ENCODE measurements around the gene MAP1LC3B. TPM values are rescaled to one million over a fixed set of nuclear protein-coding genes. Genes with fewer than 3 reads are reported as not detected.

Gene MAP1LC3B
- polyA plus RNA-seq, 2 of the 4 experiments (the other 2 are of a cell fraction) = 52.3 to 94.1 TPM

DNA sequence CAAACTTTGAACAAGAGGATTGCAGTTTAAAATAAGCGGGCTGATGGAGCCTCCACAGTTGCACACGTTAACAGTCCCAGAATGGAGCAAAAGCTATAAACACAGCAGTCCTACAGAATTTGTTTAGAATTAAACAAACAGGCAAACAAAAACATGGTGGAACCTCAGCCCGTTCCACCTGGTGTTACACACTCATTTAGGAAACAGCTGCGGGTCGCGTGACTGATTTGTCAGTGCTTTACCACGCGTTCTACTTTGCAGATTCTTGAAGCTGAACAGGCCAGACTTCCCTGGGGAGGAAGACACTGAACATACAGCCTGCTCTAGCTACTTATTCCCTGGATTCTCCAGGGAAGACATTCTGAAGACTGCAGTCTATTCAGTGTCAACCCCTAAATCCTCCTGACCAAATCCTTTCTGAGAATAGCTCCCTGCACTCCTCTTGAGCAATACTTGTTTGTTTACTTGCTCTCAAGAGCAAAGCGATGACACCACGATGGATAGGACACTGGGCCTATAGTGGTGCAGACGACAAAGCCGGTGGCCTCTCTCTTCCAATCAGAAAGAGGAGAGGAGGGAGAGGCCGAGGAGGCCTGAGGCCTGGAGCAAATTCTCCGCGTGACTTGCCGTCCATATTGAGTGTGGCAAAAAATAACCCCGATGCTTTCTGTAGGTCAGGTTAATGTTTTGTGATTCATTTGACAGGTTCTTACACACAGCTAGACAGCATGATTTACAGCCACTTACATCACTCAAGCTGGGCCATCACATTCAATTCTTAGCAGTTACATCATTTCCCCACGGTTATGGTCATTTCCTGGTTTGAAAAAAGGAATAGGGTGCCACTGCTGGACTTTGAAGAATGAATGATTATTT lies 4.0 kb upstream of the MAP1LC3B start:
- Histone ChIP-seq H3K4me3 (0 out of 3 replicates have a peak overlapping the region, but pooled peaks have one; percentile 20), H3K4me1 (peaks cover 40% of the 10 kb centered on the region), H3K27ac (peak overlapping the region; percentile 80 to 98), H3K4me2 (peak overlapping the region; percentile 80), H3K9me3 (no peaks in the 10 kb centered on the region)
- CTCF ChIA-PET = interaction anchor here (0.8 to 3.3 kb wide), 3 partner anchors 62 to 248 kb away, joined by 3 to 17 read pairs (median 3); no protein-coding TSS in a partner anchor
- ATAC-seq (peak; percentile 70 to 83), DNase-seq (ENCODE audit: low read depth in 1 of 2, low spot score in 1 of 2) (peak; percentile 95 to 100), FAIRE-seq (peak; percentile 85)
- WGBS (ENCODE audit: missing lambda C conversion rate) = 25% methylated on average over 18 of the region's 18 CpGs
- POLR2A ChIA-PET = interaction anchor here (1.0 kb wide), 1 partner anchor 71 kb away, joined by 5 read pairs; the partner anchor contains the start of gene C16orf95
- TF ChIP-seq POLR2AphosphoS2 (conservative IDR thresholded peaks at IDR 0.05; ENCODE audit: low read length) (no peak), CBX8 (IDR thresholded peaks at IDR 0.05) (no peak), KDM1A (IDR thresholded peaks at IDR 0.05; ENCODE audit: low read depth) (no peak), POLR2A (IDR thresholded peaks at IDR 0.05; ENCODE audit: low read length) (no peak), TFCP2L1 (CRISPR knock-in tag; IDR thresholded peaks at IDR 0.05) (no peak), TP53 (CRISPR knock-in tag; IDR thresholded peaks at IDR 0.05) (no peak), SMC3 (IDR thresholded peaks at IDR 0.05) (no peak), JUN (IDR thresholded peaks at IDR 0.05) (peak; percentile 73 to 81; a peak in 2 of 5 replicates), FOSL2 (IDR thresholded peaks at IDR 0.05) (no peak; the same call in 1 of the 2 replicates), FOSL2 (CRISPR knock-in tag; IDR thresholded peaks at IDR 0.05) (peak; percentile 83), EP300 (IDR thresholded peaks at IDR 0.05) (peak; percentile 44 to 51; a peak in 2 of 5 replicates), CEBPB (IDR thresholded peaks at IDR 0.05) (peak; percentile 93 to 98), RNF2 (IDR thresholded peaks at IDR 0.05; ENCODE audit: borderline replicate concordance, low read depth) (no peak), JUNB (IDR thresholded peaks at IDR 0.05) (peak; percentile 49), RAD21 (conservative IDR thresholded peaks at IDR 0.05 in 1 of 2, IDR thresholded peaks at IDR 0.05 in 1 of 2) (no peak), KDM5A (IDR thresholded peaks at IDR 0.05) (no peak), CHD2 (IDR thresholded peaks at IDR 0.05; ENCODE audit: low read length, partially characterized antibody) (no peak), ZNF302 (CRISPR knock-in tag; IDR thresholded peaks at IDR 0.05) (no peak), HOXB13 (CRISPR knock-in tag; IDR thresholded peaks at IDR 0.05; ENCODE audit: low read depth) (no peak), NPAS2 (CRISPR knock-in tag; IDR thresholded peaks at IDR 0.05; ENCODE audit: borderline replicate concordance) (no peak), RCOR1 (IDR thresholded peaks at IDR 0.05; ENCODE audit: low read depth, low read length) (no peak), RFX5 (IDR thresholded peaks at IDR 0.05) (peak; percentile 67; the same call in 1 of the 2 replicates), CBX2 (IDR thresholded peaks at IDR 0.05; ENCODE audit: borderline replicate concordance, low read depth) (no peak)
- TF ChIP-seq, protein P1, sequence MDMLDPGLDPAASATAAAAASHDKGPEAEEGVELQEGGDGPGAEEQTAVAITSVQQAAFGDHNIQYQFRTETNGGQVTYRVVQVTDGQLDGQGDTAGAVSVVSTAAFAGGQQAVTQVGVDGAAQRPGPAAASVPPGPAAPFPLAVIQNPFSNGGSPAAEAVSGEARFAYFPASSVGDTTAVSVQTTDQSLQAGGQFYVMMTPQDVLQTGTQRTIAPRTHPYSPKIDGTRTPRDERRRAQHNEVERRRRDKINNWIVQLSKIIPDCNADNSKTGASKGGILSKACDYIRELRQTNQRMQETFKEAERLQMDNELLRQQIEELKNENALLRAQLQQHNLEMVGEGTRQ (IDR thresholded peaks at IDR 0.05) = peak; percentile 85
- TF ChIP-seq, protein P2, sequence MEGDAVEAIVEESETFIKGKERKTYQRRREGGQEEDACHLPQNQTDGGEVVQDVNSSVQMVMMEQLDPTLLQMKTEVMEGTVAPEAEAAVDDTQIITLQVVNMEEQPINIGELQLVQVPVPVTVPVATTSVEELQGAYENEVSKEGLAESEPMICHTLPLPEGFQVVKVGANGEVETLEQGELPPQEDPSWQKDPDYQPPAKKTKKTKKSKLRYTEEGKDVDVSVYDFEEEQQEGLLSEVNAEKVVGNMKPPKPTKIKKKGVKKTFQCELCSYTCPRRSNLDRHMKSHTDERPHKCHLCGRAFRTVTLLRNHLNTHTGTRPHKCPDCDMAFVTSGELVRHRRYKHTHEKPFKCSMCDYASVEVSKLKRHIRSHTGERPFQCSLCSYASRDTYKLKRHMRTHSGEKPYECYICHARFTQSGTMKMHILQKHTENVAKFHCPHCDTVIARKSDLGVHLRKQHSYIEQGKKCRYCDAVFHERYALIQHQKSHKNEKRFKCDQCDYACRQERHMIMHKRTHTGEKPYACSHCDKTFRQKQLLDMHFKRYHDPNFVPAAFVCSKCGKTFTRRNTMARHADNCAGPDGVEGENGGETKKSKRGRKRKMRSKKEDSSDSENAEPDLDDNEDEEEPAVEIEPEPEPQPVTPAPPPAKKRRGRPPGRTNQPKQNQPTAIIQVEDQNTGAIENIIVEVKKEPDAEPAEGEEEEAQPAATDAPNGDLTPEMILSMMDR (IDR thresholded peaks at IDR 0.05) = no peak
- TF ChIP-seq, protein P3, sequence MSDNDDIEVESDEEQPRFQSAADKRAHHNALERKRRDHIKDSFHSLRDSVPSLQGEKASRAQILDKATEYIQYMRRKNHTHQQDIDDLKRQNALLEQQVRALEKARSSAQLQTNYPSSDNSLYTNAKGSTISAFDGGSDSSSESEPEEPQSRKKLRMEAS (IDR thresholded peaks at IDR 0.05) = peak; percentile 82
- TF ChIP-seq, protein P4, sequence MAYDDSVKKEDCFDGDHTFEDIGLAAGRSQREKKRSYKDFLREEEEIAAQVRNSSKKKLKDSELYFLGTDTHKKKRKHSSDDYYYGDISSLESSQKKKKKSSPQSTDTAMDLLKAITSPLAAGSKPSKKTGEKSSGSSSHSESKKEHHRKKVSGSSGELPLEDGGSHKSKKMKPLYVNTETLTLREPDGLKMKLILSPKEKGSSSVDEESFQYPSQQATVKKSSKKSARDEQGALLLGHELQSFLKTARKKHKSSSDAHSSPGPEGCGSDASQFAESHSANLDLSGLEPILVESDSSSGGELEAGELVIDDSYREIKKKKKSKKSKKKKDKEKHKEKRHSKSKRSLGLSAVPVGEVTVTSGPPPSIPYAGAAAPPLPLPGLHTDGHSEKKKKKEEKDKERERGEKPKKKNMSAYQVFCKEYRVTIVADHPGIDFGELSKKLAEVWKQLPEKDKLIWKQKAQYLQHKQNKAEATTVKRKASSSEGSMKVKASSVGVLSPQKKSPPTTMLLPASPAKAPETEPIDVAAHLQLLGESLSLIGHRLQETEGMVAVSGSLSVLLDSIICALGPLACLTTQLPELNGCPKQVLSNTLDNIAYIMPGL (CRISPR knock-in tag; IDR thresholded peaks at IDR 0.05; ENCODE audit: borderline replicate concordance) = no peak
- TF ChIP-seq, protein P5, sequence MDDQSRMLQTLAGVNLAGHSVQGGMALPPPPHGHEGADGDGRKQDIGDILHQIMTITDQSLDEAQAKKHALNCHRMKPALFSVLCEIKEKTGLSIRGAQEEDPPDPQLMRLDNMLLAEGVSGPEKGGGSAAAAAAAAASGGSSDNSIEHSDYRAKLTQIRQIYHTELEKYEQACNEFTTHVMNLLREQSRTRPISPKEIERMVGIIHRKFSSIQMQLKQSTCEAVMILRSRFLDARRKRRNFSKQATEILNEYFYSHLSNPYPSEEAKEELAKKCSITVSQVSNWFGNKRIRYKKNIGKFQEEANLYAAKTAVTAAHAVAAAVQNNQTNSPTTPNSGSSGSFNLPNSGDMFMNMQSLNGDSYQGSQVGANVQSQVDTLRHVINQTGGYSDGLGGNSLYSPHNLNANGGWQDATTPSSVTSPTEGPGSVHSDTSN (IDR thresholded peaks at IDR 0.05) = peak; percentile 90
- TF ChIP-seq, protein P6, sequence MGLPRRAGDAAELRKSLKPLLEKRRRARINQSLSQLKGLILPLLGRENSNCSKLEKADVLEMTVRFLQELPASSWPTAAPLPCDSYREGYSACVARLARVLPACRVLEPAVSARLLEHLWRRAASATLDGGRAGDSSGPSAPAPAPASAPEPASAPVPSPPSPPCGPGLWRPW (IDR thresholded peaks at IDR 0.05) = peak; percentile 50; the same call in 1 of the 2 replicates
- TF ChIP-seq, protein P7, sequence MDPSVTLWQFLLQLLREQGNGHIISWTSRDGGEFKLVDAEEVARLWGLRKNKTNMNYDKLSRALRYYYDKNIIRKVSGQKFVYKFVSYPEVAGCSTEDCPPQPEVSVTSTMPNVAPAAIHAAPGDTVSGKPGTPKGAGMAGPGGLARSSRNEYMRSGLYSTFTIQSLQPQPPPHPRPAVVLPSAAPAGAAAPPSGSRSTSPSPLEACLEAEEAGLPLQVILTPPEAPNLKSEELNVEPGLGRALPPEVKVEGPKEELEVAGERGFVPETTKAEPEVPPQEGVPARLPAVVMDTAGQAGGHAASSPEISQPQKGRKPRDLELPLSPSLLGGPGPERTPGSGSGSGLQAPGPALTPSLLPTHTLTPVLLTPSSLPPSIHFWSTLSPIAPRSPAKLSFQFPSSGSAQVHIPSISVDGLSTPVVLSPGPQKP (IDR thresholded peaks at IDR 0.05; ENCODE audit: low read depth, low read length) = no peak
- TF ChIP-seq, protein P8, sequence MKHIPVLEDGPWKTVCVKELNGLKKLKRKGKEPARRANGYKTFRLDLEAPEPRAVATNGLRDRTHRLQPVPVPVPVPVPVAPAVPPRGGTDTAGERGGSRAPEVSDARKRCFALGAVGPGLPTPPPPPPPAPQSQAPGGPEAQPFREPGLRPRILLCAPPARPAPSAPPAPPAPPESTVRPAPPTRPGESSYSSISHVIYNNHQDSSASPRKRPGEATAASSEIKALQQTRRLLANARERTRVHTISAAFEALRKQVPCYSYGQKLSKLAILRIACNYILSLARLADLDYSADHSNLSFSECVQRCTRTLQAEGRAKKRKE (CRISPR knock-in tag; IDR thresholded peaks at IDR 0.05; ENCODE audit: low read depth) = no peak

Measured in A549 (cell line).